BJ (cell line): ENCODE results near the gene XPO6. TPM values are rescaled to one million over a fixed set of nuclear protein-coding genes. Genes with fewer than 3 reads are reported as not detected.

Experiments
- CTCF ChIA-PET: fragments of 350-600 bp; formaldehyde crosslinking; extraction: SDS; loops from one replicate; lab custom pipeline; 2021; ENCODE audit warnings: antibody characterized with exemption, inconsistent platforms; lab: Yijun Ruan, JAX
- POLR2A ChIA-PET: fragments of 300-600 bp; sonication (Branson Sonifier 250); formaldehyde crosslinking; extraction: SDS; loops from one replicate; lab custom pipeline; 2021; ENCODE audit warnings: antibody characterized with exemption; lab: Charles Lee
- DNase-seq: peaks from one replicate; pipeline ENCODE4 v3.0.0-alpha.2; 2011; ENCODE audit warnings: low read depth
- H3K27me3 ChIP-seq: 2 replicates; pipeline ENCODE4 v1.6.0; 2011; ENCODE audit warnings: low read length; ENCODE audit not compliant: control insufficient read depth, insufficient read depth
- H3K36me3 ChIP-seq: 2 replicates; pipeline ENCODE4 v1.5.1; 2011; ENCODE audit warnings: low read length; ENCODE audit not compliant: control insufficient read depth, insufficient read depth
- H3K4me3 ChIP-seq: 2 replicates; pipeline ENCODE4 v1.5.1; 2011; ENCODE audit warnings: low read depth, mild to moderate bottlenecking, control low read depth, low read length
- CTCF ChIP-seq: IDR thresholded peaks from 2 replicates; pipeline ENCODE4 v1.5.1; 2011; ENCODE audit warnings: low read depth, mild to moderate bottlenecking, control low read depth, inconsistent platforms, low read length, moderate library complexity; ENCODE audit not compliant: insufficient read depth
- polyA plus RNA-seq: library from polyadenylated mRNA; depleted of rRNA; stranded (reverse); fragments of >200 nt; gene quantifications from 2 replicates; pipeline ENCODE4 v1.2.3, GENCODE V29; 2011

The XPO6 gene
- polyA plus RNA-seq, 1 experiment = 239 TPM

DNA sequence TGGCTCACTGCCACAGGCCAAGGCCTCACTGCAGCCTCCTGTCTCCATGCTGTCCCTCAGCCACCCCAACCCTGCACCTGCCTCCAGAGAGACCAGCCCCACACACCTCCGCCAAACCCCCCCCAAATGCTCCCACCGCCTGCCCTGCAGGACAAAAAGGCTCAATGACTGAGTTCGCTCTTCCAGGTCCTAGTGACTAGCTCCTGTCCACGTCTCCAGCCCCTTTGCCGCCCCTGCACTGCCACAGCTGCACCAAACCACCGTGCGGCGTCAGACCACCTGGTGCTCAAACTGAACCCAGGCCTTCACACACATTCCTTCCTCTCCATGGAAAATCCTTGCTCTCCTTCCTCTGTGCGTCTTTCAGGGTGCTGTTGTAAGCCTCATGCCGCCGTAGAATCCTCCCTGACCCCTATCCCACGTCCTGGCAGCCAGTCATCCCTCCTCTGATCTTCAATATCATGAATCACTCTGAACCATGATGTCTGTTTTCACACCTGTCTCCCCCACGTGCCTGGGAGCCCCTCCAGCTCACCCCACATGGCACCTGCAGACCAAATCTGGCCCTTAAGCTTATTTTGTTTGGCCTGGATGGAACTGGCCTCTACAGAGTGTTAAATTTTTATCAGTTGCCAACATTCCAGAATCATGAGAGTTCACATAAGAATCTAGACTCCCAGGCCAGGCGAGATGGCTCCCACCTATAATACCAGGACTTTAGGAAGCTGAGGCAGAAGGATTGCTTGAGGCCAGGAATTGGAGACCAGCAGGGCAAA, 144.0 kb downstream of the XPO6 start:
- POLR2A ChIA-PET = no interaction called here
- TF ChIP-seq CTCF = no peak
- Histone ChIP-seq H3K27me3 (peaks cover 27% of the 10 kb centered on the region), H3K36me3 (no peaks in the 10 kb centered on the region), H3K4me3 (no peak overlapping the region)
- DNase-seq = peak; percentile 17
- CTCF ChIA-PET = interaction anchor here (1.3 to 1.7 kb wide), 2 partner anchors 7 to 428 kb away, joined by 4 read pairs; no protein-coding TSS in a partner anchor

DNA sequence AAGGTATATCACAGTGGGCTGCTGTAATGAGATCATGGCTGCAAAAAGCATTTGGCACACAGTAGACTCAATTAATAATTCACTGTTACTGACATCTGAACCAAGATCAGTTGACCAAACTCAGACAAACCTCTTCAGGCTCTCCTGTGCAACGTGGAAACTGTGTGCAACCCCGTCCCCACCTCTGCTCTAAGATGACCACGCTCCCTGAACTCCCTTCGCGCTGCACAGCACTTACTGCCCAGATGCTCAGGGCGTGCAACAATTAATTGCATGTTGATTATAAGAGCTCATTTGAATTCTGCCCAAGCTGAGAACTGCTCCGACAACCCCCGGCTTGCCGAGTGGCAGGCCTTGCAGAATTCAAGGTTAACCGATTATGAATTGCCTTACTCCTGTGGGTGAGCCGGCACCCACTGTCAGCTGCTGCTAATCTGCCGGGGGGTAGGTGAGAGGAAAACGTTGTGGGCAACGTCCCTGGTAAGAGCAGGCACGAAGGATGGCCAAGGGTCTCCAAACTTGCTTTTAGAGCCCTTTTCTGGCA, 147.0 kb downstream of the XPO6 start:
- peaks cover 36% of the 10 kb centered on the region for H3K27me3 ChIP-seq
- no peaks in the 10 kb centered on the region for H3K36me3 ChIP-seq
- no peak for TF ChIP-seq CTCF
- ChIA-PET POLR2A (no interaction called here), CTCF (interaction anchor here (1.5 kb wide), 1 partner anchor 425 kb away, joined by 4 read pairs; no protein-coding TSS in a partner anchor)
- no peak overlapping the region for H3K4me3 ChIP-seq
- DNase-seq = no peak

- H3K27me3 ChIP-seq = peaks cover 39% of the 10 kb centered on the region
- DNase-seq = no peak
- no peaks in the 10 kb centered on the region for H3K36me3 ChIP-seq
- CTCF ChIA-PET = interaction anchor here (1.5 kb wide), 1 partner anchor 424 kb away, joined by 4 read pairs; no protein-coding TSS in a partner anchor
- no peak overlapping the region for H3K4me3 ChIP-seq
- TF ChIP-seq CTCF = no peak
- POLR2A ChIA-PET = no interaction called here
These were observed 147.6 kb downstream of the XPO6 start for GRCh38 chr16:28064150-28064549.

DNA sequence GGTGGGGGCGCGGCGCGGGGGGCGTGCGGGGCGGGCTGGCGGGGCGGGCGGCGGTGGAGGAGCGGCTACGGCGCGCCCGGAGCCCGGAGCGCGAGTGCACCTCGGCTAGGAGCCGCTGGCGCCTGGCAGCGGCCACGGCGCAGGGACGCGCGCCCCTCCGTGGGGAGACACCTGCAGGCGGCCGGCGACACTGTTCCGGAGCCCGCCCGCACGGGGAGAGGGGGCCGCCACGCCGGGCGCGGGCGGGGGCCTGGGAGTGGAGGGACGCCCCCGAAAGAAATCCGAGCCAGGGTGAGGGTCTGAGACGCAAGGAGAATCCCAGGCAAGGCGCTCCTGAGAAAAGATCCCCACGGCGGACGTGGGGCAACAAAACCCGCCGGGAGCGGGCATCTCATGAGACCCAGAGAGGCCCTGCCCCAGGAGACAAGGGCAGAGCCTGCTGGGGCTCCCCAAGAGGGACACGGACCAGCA, 148.1 kb downstream of the XPO6 start, which contains the start of gene GSG1L:
TSS of gene GSG1L (minus strand) at position 124 of the 471 bp plus-strand sequence. CDS start 290 bp downstream, outside the sequence.
- POLR2A ChIA-PET = no interaction called here
- TF ChIP-seq CTCF = no peak
- no peaks in the 10 kb centered on the region for H3K36me3 ChIP-seq
- no peak for DNase-seq
- H3K4me3 ChIP-seq = no peak within 1 kb of the TSS
- CTCF ChIA-PET = interaction anchor here (1.5 kb wide), 1 partner anchor 424 kb away, joined by 4 read pairs; no protein-coding TSS in a partner anchor
- H3K27me3 ChIP-seq = peaks cover 39% of the 10 kb centered on the region
